Measurements from ENCODE around the gene TRPM5. TPM values are rescaled to one million over a fixed set of nuclear protein-coding genes. Genes with fewer than 3 reads are reported as not detected.

TRPM5 gene
- total RNA-seq, 1 experiment from 2014 or later, result not detected

DNA sequence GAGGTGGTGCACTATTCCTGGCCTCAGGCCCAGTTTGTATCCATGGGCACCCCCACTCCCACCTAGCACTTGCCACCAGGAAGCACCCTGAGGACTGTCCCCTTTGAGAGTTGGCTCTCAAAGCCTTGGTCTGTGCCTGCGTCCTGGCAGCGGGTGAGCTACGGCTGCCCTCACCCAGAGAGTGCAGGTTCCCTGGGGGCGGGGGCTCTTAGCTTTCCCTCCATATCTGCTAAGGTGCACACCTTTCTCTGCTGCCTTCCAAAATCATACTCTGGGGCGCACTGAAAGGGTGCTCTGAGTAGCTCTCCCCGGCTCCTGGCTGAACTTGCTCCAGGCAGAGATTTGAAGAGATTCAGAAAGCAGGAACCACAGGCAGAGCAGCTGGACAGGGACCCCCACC is 7.6 kb upstream of the TRPM5 start:
- H3K27ac Mint-ChIP-seq (ENCODE audit: unreplicated experiment), result no peak overlapping the region

DNA sequence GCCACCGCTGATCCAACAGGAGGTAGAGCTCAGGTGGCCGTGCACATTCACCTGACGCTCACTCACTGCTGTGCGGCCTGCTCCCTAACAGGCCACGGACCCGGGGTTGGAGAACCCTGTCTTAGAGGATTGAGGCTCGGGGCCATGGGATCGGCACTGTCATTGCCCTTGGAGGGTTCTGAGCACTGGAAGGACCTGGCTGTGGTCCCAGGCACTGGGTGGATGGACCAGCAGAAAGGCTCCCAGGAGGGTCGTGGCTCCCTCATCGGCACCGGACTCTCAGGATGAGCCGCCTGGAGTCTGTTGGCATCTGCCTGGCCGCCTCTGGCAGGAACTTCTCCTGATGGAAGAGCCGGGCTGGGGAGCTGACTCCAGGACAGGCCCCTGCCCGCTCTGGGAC is 7.0 kb upstream of the TRPM5 start:
- Mint-ChIP-seq H3K27me3 (ENCODE audit: unreplicated experiment) (peaks cover 7% of the 10 kb centered on the region), H3K4me1 (ENCODE audit: low read depth, unreplicated experiment) (no peaks in the 10 kb centered on the region), H3K27ac (ENCODE audit: unreplicated experiment) (no peak overlapping the region), H3K9me3 (ENCODE audit: low read depth, unreplicated experiment) (no peaks in the 10 kb centered on the region), H3K4me3 (ENCODE audit: low read depth, unreplicated experiment) (no peak overlapping the region), H3K36me3 (ENCODE audit: insufficient read depth, unreplicated experiment) (no peaks in the 10 kb centered on the region)
- BruUV-seq (replicated peaks), result no TSS peak
- TF ChIP-seq, protein P1, sequence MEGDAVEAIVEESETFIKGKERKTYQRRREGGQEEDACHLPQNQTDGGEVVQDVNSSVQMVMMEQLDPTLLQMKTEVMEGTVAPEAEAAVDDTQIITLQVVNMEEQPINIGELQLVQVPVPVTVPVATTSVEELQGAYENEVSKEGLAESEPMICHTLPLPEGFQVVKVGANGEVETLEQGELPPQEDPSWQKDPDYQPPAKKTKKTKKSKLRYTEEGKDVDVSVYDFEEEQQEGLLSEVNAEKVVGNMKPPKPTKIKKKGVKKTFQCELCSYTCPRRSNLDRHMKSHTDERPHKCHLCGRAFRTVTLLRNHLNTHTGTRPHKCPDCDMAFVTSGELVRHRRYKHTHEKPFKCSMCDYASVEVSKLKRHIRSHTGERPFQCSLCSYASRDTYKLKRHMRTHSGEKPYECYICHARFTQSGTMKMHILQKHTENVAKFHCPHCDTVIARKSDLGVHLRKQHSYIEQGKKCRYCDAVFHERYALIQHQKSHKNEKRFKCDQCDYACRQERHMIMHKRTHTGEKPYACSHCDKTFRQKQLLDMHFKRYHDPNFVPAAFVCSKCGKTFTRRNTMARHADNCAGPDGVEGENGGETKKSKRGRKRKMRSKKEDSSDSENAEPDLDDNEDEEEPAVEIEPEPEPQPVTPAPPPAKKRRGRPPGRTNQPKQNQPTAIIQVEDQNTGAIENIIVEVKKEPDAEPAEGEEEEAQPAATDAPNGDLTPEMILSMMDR (IDR thresholded peaks at IDR 0.05; ENCODE audit: unreplicated experiment), result no peak
- CTCF ChIA-PET, result no interaction called here
- no peak for DNase-seq
- intact Hi-C loops (cut with micrococcal nuclease; ENCODE audit: unreplicated experiment), result no loop called here

More for the DNA sequence above, 7.6 kb upstream of the TRPM5 start:
- Mint-ChIP-seq H3K27me3 (ENCODE audit: unreplicated experiment) (peaks cover 7% of the 10 kb centered on the region), H3K9me3 (ENCODE audit: low read depth, unreplicated experiment) (no peaks in the 10 kb centered on the region), H3K4me3 (ENCODE audit: low read depth, unreplicated experiment) (no peak overlapping the region), H3K36me3 (ENCODE audit: insufficient read depth, unreplicated experiment) (no peaks in the 10 kb centered on the region), H3K4me1 (ENCODE audit: low read depth, unreplicated experiment) (no peaks in the 10 kb centered on the region)
- CTCF ChIA-PET, result no interaction called here
- no TSS peak for BruUV-seq (replicated peaks)
- no peak for DNase-seq
- intact Hi-C loops (cut with micrococcal nuclease; ENCODE audit: unreplicated experiment), result no loop called here
- TF ChIP-seq, protein P1 (IDR thresholded peaks at IDR 0.05; ENCODE audit: unreplicated experiment), result no peak

DNA sequence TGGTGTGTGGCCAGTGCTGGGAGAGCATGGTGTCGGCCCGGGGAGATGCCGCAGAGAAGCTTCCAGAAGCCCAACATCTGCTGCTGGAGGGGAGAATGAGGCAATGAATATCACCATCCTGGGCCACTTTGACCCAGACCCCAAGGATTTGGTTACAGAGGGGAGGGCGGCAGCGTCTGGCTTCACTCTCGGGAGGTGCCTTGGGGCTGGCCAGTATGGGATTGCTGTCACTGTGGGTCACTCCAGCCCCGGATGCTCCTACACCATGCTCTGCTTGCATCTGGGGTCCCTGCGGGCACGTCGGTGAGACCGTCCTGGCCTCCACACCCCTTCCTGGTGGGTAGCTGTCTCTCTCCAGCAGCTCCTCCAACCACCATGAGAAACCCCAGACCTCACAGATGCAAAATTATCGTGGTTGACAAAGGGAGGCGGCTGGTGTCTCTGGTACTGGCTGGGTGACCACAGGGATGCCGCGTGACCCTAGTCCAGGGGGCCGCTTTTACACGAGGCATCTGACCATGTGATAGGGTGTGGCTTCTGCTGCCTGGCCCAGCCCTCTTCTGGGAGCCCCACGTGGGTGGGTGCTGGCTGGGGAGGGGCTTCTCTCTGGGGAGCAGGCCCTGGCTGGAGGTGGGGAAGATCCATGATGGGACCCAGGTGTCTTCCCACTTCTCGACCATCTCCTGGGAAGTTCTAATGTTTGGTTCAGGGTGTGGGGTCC is 6.2 kb upstream of the TRPM5 start:
- TF ChIP-seq, protein P1 (IDR thresholded peaks at IDR 0.05; ENCODE audit: unreplicated experiment), result no peak
- CTCF ChIA-PET, result no interaction called here
- Mint-ChIP-seq H3K27me3 (ENCODE audit: unreplicated experiment) (peaks cover 7% of the 10 kb centered on the region), H3K4me3 (ENCODE audit: low read depth, unreplicated experiment) (no peak overlapping the region), H3K9me3 (ENCODE audit: low read depth, unreplicated experiment) (no peaks in the 10 kb centered on the region), H3K4me1 (ENCODE audit: low read depth, unreplicated experiment) (no peaks in the 10 kb centered on the region), H3K36me3 (ENCODE audit: insufficient read depth, unreplicated experiment) (peaks cover 8% of the 10 kb centered on the region), H3K27ac (ENCODE audit: unreplicated experiment) (no peak overlapping the region)
- no TSS peak for BruUV-seq (replicated peaks)
- intact Hi-C loops (cut with micrococcal nuclease; ENCODE audit: unreplicated experiment), result no loop called here
- DNase-seq, result no peak

DNA sequence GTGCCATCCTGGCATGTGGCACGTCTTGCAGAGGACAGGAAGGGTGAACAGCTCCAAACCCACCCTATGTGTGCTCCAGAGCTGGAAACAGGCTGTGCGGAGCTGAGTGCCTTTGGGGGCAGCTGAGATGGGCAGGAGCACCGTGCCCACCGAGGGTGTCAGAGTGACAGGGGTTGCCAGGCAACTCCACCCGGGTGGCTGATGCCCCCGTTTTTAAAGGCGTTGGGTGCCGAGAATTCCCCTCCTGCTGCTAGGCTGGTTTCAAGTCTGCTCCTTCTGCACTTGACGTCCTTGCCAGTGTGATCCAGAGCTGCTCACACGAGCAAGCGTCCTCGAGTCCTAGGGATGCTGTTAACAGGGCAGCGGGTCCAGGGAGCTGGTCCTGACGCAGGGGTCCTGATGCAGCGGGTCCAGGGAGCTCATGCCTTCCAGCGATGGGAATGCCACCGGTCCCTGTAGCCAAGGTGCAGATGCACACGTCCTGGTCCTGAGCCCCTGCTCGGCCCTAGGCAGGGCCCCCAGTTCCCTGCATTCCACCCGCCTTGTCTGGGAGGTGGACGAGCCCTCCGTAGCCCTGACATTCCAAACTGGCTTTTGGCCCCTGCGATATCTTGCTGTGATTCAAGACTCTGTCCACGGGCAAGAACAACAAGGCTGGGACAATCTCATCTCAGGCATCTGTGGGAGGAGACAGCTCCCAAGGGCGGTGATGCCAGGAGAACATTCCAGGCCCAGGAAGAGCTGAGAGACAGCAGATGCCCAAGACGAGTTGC is 5.4 kb upstream of the TRPM5 start:
- H3K4me1 Mint-ChIP-seq (ENCODE audit: low read depth, unreplicated experiment), result no peaks in the 10 kb centered on the region
- DNase-seq, result no peak
- CTCF ChIA-PET, result no interaction called here
- H3K27ac Mint-ChIP-seq (ENCODE audit: unreplicated experiment), result no peak overlapping the region
- intact Hi-C loops (cut with micrococcal nuclease; ENCODE audit: unreplicated experiment), result no loop called here
- no peak overlapping the region for H3K4me3 Mint-ChIP-seq (ENCODE audit: low read depth, unreplicated experiment)
- H3K9me3 Mint-ChIP-seq (ENCODE audit: low read depth, unreplicated experiment), result no peaks in the 10 kb centered on the region
- H3K27me3 Mint-ChIP-seq (ENCODE audit: unreplicated experiment), result peaks cover 7% of the 10 kb centered on the region
- BruUV-seq (replicated peaks), result no TSS peak
- peaks cover 11% of the 10 kb centered on the region for H3K36me3 Mint-ChIP-seq (ENCODE audit: insufficient read depth, unreplicated experiment)
- TF ChIP-seq, protein P1 (IDR thresholded peaks at IDR 0.05; ENCODE audit: unreplicated experiment), result no peak

Measured in Calu3 (cell line).